GM18507 (cell line): ENCODE measurements around the gene GPR65.

Experiments
- DNase-seq: peaks from one replicate; pipeline ENCODE4 v3.0.0; 2011; ENCODE audit warnings: low read depth; ENCODE audit not compliant: insufficient read length; ENCODE audit errors: extremely low spot score
- FAIRE-seq: peaks from 2 replicates; lab custom pipeline; 2011; peaks lifted over from hg19 to GRCh38; lab: Jason Lieb, UNC

Gene GPR65

GRCh38 chr14:88030892-88031291 is 26.0 kb downstream of the GPR65 start:
- FAIRE-seq (no peak), DNase-seq (no peak)

- DNase-seq (no peak), FAIRE-seq (no peak)
These were observed 27.4 kb downstream of the GPR65 start for GRCh38 chr14:88032373-88032772.

GRCh38 chr14:88034076-88034475 is 29.1 kb downstream of the GPR65 start:
- FAIRE-seq = no peak
- DNase-seq = no peak

GRCh38 chr14:88036422-88036821 is 31.5 kb downstream of the GPR65 start:
- FAIRE-seq (no peak), DNase-seq (no peak)

- FAIRE-seq (no peak), DNase-seq (no peak)
These were observed 32.4 kb downstream of the GPR65 start for GRCh38 chr14:88037325-88037724.

- FAIRE-seq (no peak), DNase-seq (no peak)
These were observed 34.3 kb downstream of the GPR65 start for GRCh38 chr14:88039197-88039596.

GRCh38 chr14:88040146-88040545 is 35.2 kb downstream of the GPR65 start:
- no peak for FAIRE-seq
- DNase-seq = no peak

- FAIRE-seq = no peak
- no peak for DNase-seq
These were observed 38.9 kb downstream of the GPR65 start for GRCh38 chr14:88043529-88044443.

- DNase-seq (no peak), FAIRE-seq (no peak)
These were observed 39.5 kb downstream of the GPR65 start for GRCh38 chr14:88044444-88044758.

GRCh38 chr14:88044776-88045446 is 40.0 kb downstream of the GPR65 start:
- FAIRE-seq (no peak), DNase-seq (no peak)

GRCh38 chr14:88045705-88046104 is 40.8 kb downstream of the GPR65 start:
- DNase-seq (no peak), FAIRE-seq (no peak)

- DNase-seq (no peak), FAIRE-seq (no peak)
These were observed 43.4 kb downstream of the GPR65 start for GRCh38 chr14:88048351-88048750.

GRCh38 chr14:88049266-88049665 is 44.3 kb downstream of the GPR65 start:
- DNase-seq (no peak), FAIRE-seq (no peak)

GRCh38 chr14:88049936-88050335 is 45.0 kb downstream of the GPR65 start:
- FAIRE-seq = no peak
- no peak for DNase-seq

GRCh38 chr14:88060576-88060975 is 55.6 kb downstream of the GPR65 start:
- DNase-seq (no peak), FAIRE-seq (no peak)

- DNase-seq (no peak), FAIRE-seq (no peak)
These were observed 58.9 kb downstream of the GPR65 start for GRCh38 chr14:88063811-88064210.
